AG10803 (cell line): ENCODE results near the gene MRGPRF.
"Not testable (repeated sequence)": the region's sequence is repeated elsewhere in the genome, so short reads cannot be mapped to it uniquely, and the experiment has no call there.

ENCODE experiments used
- DNase-seq: peaks from one replicate; pipeline ENCODE4 v3.0.0; 2010; ENCODE audit warnings: low read depth
- H3K4me3 ChIP-seq: 2 replicates; pipeline ENCODE4 v1.5.1; 2011; ENCODE audit warnings: mild to moderate bottlenecking, low read length, control low read depth
- CTCF ChIP-seq: conservative IDR thresholded peaks from 2 replicates; pipeline ENCODE4 v1.5.1; 2011; ENCODE audit warnings: mild to moderate bottlenecking, low read length, control low read depth, inconsistent platforms

The MRGPRF gene

GRCh38 chr11:68978931-68979594 is 34.0 kb downstream of the MRGPRF start:
- H3K4me3 ChIP-seq, result no peak overlapping the region
- DNase-seq, result no peak
- TF ChIP-seq CTCF, result no peak

- no peak for TF ChIP-seq CTCF
Observed at GRCh38 chr11:68978626-68978930, 34.5 kb downstream of the MRGPRF start.

GRCh38 chr11:68977781-68978625 is 35.0 kb downstream of the MRGPRF start:
- no peak for TF ChIP-seq CTCF
- DNase-seq, result no peak
- no peak overlapping the region for H3K4me3 ChIP-seq

More at GRCh38 chr11:68978626-68978930, 34.5 kb downstream of the MRGPRF start:
- H3K4me3 ChIP-seq, result no peak overlapping the region
- DNase-seq, result no peak

- DNase-seq, result peak; percentile 64
- H3K4me3 ChIP-seq, result no peak overlapping the region
- no peak for TF ChIP-seq CTCF
Observed at GRCh38 chr11:68976563-68976962, 36.5 kb downstream of the MRGPRF start.

GRCh38 chr11:68976095-68976494 is 37.0 kb downstream of the MRGPRF start:
- H3K4me3 ChIP-seq, result no peak overlapping the region
- no peak for DNase-seq
- no peak for TF ChIP-seq CTCF

GRCh38 chr11:68974421-68975194 is 38.4 kb downstream of the MRGPRF start:
- no peak for DNase-seq
- no peak overlapping the region for H3K4me3 ChIP-seq
- TF ChIP-seq CTCF, result no peak

GRCh38 chr11:68973706-68974105 is 39.3 kb downstream of the MRGPRF start:
- not testable (repeated sequence) for H3K4me3 ChIP-seq, DNase-seq
